GM10266 (cell line): ENCODE results near the gene TMEM132C.

Experiments
- DNase-seq: peaks from one replicate; pipeline ENCODE4 v3.0.0; 2012; ENCODE audit errors: extremely low spot score
- CTCF ChIP-seq: IDR thresholded peaks from 2 replicates; pipeline ENCODE4 v1.5.1; 2012; ENCODE audit warnings: mild to moderate bottlenecking, low read depth; ENCODE audit not compliant: control insufficient read depth, insufficient read depth; ENCODE audit errors: missing control alignments

The TMEM132C gene

GRCh38 chr12:128699106-128699505, 432.1 kb downstream of the TMEM132C start:
- DNase-seq, result no peak
- no peak for TF ChIP-seq CTCF

- TF ChIP-seq CTCF, result no peak
Measured at GRCh38 chr12:128702371-128702770, 435.4 kb downstream of the TMEM132C start.

GRCh38 chr12:128705140-128705539, 438.2 kb downstream of the TMEM132C start:
- no peak for TF ChIP-seq CTCF
- no peak for DNase-seq

More at GRCh38 chr12:128702371-128702770, 435.4 kb downstream of the TMEM132C start:
- DNase-seq, result no peak

DNA sequence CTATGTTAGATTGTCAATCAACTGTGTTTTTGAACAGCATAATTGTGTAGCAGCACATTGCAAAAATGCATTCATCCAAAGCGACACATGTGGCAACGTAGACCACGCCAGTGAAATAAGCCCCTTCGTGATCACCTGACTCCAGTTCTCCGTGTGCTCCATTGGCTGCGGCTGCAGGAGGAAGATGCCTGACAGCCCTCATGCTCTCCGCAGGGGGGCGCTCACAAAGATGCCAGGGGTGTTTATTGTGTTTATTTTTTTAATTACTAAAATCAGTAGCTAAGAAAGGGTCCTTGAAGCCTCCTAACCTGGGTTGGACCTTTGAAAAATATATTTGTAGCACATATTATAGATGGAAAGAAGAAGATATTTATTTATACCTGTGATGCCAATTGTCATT, 440.5 kb downstream of the TMEM132C start:
- DNase-seq, result no peak
- TF ChIP-seq CTCF, result no peak

DNA sequence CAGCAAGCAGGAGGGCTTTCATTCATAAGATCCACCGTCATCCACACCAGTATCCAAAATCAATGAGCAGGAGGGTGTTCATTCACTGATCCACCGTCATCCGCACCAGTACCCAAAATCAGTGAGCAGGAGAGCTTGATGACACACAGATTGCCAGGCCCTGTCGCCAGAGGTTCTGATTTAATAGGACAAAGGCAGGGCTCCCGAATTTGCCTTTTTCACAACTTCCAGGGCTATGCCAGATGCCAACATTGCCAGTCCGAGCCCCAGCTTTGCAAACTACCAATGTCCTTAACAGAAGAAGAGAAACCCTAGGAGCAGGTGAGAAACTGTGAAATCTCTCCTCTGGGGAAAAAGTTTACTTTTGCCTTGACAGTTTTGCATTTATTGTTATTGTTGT, 441.8 kb downstream of the TMEM132C start:
- TF ChIP-seq CTCF, result no peak
- DNase-seq, result no peak

GRCh38 chr12:128709660-128710059, 442.7 kb downstream of the TMEM132C start:
- TF ChIP-seq CTCF, result no peak
- no peak for DNase-seq

DNA sequence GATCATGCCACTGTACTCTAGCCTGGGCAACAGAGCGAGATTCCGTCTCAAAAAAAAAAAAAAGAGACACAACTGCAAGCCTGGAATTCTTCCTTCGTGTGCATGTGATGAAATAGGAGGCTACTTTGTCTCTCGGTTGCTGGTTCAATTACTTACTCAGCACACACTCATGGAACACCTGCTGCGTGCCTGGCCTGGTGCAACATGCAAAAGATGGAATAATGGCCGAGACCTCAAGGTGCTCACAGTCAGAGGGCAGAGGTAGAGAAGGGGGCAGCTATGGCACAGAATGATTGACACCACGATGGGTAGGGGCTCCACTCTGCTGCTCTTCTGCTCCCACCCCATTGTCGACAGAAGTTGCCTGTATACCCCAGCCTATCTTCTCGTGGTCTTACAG, 444.5 kb downstream of the TMEM132C start:
- TF ChIP-seq CTCF, result no peak
- DNase-seq, result no peak
